HG03175 (cell line): ENCODE results near the gene NTPCR.
A peak's percentile ranks its signal among the peaks of the same experiment; 100 is the strongest.

Experiments
- ATAC-seq: cut with Tn5 transposase; IDR thresholded peaks from one replicate; pipeline ENCODE4 v1.9.1; 2021; ENCODE audit warnings: mild to moderate bottlenecking, moderate library complexity; ENCODE audit not compliant: unreplicated experiment

NTPCR gene

DNA sequence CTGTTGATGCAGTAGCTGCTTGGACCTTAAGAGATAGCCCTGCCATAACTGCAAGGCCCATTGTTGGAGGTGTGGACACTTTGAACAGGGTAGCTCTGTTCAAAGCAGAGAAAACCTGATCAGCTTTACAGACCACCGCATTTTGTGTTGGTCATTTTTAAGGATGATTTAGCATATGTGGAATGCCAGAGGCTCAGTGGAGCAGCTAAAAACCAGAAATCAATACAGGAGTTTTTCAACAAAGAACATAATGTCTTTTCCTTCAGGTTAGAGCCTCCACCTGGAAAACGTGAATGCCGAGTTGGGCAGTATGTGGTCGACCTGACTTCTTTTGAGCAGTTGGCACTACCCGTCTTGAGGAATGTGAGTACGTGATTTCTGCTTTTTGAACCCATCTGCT lies 5.7 kb downstream of the NTPCR start:
- no peak for ATAC-seq

DNA sequence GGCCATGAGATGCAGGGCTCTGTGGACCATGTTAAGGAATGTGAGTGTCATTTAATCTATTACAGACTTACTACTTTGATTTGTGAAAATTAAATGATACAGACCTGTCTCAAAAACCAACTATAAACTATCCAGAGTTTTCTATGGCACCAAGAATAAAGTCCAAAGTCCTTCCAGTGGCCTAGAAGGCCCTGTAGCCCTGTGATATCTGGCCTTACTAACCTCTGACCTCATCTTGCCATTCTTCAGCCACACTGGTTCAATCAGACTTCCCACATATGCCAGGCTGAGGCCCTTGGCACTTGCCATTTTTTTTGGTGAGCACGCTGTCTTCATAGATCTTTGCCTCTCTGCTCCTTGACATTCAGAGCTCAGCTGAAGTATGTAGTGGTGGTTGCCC lies 7.7 kb downstream of the NTPCR start:
- ATAC-seq = no peak

DNA sequence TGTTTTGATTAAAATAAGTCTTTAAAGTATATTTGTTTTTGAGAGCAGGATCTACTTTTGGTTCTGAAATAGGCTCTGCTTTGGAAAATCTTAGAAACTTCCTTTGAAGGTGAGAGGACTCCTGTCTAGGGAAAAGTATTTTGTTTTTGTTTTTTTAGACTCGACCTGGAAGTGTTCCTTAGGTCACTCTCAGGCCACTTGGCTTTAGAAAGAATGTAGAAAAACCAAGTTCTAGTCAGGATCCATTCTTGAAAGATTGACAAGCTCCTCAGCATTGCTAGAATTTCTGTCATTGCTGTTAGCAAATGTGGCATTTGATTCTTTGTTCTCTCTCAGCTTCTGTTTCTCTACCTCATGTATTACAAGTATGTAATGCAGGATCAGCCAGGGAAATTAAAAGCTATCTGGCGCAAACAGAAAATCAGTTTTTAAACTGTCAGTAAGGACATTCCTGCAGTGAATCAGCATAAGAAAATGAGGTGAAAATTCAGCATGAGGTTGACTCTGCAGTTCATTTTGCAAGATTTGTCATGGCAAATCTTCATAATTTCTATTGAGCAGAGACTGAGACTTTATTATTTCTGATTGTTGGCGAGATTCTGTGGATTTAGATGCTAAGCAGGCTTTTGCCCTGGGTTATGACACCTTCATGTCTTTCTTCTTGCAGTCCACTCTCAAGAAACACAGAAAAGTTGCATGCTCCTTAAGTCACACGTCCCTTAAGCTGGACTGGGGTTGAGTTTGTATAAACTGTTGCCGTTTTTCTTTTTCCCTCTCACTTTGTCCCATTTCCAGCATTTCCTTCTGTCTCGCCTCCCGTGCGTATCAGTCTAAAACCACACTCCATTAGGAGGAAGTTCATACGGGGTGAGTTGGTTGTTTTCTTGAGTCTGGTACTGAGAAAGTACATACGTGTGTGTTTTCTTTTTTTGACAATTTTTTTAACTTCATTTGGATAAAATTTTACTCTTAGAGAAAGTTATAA lies 12.6 kb downstream of the NTPCR start:
- ATAC-seq = no peak

DNA sequence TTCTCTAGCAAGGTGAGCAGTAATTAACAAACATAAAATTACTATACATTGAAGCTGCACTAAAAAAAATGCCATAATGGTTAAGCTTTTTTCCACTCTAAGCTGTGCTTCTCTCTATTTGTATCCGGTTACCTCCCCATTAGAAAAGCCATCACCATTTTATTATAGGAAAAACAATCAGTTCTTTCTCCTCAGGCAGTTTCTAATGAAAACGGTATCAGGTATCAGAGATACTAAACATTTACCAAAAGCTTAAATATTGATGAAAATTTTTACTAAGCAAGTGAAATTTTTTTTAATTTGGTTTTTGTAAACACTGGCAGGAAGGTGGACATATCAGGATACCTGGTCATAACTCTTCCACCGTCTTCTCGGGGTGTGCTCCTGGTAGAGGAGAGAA lies 14.2 kb downstream of the NTPCR start:
- no peak for ATAC-seq

DNA sequence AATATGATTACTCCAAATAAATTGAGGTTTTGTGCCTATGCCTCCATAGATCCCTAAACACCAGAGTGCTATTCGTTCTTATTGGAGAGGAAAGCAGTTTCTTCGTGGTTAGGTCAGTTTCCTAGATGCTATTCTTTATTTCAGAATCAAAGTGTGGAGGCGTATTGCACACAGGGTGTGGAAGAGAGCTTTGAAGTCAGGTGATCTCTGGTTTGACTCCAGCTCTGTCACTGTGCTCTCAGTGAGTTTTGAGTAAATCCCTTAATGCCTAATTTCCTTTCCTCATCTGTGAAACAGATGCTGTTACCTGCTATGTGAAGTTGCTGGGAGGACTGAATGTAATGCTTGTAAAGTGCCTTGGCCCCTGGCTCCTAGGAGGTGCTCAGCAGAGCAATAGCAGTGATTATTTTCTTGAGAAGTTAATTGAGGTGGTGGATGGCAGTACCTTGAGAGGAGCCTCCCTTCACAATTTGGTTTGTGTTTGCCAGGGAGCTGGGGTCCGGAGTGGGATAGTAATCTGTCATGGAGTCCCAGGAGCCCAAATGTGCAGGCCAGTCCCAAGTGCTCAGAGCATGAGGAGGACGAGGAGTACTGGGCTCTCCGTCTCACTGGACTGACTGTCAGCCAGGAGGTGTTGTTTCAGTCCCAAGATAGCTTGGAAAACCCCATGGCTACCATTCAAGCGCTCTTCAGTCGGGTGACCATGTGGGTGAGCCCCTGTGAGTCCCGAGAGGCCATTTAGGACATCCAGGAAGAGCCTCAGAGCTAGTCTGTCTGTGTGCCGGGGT lies 14.9 kb downstream of the NTPCR start:
- ATAC-seq = no peak

DNA sequence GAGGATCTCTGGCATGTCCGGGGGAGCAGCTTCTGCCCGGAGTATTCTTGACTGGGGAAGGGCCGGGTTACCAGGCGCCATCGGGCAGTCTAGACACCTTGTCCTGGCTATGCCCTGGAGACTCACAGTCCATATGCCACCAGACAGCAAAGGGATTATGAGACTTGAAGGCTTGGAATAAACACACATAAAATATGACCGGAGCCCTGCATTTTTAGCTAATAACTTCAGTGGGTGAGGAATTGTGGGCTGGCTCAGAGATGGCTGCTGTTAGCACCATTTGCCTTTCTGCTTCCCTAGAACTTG lies 15.5 kb downstream of the NTPCR start:
- ATAC-seq = no peak

DNA sequence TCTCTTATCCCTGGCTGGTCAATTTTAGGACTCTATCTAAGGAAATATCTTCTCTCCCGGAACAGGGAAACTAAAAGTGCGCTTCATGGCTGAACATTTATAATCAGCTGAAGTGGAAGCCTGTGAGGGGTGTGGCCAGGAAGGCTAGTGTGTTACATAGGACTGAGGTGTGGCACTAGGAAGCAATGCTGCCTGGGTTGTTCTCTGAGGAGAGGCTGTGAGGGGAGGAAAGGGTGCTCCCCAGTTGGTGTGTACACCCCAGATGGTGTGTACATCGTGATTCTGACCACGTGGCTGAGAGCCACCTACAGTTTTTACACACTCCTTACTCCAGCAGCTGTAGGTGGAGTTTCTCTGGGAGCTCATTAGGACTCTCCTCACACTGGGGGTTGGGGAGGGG lies 16.3 kb downstream of the NTPCR start:
- ATAC-seq = no peak

DNA sequence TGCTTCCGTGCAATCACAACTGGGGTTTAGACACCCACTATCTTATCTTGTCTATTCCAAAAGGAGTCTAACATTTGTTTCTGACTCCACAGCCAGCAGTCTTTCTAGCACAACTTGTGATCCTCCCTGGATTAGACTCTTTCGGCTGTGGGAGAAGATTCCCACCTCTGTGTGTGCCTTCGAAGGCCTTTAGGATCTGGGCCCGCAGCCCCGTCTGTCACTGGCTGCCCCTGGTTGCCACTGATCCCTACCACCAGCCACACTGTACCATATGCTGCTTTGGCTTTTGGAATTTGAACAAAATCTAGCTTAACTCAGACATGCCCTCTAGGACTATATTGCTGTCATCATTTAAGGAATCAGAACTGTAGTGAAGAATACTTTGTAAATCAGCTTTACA lies 18.0 kb downstream of the NTPCR start:
- ATAC-seq = no peak

DNA sequence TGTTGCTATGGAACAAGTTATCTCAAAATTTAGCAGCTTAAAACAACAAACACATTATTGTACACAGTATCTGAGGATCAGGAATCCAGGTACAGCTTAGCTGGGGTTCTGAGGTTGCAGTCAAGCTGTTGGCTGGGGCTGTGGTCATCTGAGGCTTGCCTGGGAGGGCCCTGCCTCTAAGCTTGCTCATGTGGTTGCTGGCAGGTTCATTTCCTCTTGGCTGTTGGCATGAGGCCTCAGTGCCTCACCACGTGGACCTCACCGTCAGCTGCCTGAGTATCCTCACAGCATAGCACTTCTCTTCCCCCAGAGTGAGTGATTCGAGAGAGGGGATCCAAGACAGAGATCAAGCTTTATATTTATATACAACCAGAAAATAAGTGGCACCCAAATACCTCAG lies 18.6 kb downstream of the NTPCR start:
- ATAC-seq = peak; percentile 42

DNA sequence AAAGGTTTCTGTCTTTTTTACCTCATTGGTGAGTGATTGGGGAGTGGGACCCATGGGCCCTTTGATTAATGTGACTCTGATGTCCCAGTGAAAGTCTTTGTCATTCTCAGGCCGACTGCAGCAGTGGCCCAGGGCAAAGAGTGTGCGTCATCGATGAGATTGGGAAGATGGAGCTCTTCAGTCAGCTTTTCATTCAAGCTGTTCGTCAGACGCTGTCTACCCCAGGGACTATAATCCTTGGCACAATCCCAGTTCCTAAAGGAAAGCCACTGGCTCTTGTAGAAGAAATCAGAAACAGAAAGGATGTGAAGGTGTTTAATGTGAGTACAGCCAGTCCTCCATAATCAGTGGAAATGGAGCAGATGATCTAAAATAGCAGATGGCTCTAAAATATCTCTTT lies 19.4 kb downstream of the NTPCR start:
- ATAC-seq = no peak

DNA sequence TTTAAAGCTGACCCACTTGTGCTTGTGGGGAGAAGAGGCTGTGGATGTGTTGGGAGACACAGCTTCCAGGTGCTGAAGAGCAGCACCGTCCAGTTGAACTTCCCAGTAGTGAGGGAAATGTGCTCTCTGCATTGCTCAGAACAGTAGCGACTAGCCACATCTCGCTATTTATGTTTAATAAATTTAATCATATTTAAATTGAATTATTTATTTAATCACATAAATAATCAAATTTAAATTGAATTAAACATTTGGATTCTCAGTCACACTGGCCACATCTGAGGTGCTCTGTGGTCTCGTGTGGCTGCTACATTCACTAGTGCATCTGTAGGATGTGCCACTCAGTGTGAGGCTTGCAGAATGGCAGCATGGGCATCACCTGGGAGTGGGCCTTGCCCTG lies 20.1 kb downstream of the NTPCR start:
- ATAC-seq = no peak

DNA sequence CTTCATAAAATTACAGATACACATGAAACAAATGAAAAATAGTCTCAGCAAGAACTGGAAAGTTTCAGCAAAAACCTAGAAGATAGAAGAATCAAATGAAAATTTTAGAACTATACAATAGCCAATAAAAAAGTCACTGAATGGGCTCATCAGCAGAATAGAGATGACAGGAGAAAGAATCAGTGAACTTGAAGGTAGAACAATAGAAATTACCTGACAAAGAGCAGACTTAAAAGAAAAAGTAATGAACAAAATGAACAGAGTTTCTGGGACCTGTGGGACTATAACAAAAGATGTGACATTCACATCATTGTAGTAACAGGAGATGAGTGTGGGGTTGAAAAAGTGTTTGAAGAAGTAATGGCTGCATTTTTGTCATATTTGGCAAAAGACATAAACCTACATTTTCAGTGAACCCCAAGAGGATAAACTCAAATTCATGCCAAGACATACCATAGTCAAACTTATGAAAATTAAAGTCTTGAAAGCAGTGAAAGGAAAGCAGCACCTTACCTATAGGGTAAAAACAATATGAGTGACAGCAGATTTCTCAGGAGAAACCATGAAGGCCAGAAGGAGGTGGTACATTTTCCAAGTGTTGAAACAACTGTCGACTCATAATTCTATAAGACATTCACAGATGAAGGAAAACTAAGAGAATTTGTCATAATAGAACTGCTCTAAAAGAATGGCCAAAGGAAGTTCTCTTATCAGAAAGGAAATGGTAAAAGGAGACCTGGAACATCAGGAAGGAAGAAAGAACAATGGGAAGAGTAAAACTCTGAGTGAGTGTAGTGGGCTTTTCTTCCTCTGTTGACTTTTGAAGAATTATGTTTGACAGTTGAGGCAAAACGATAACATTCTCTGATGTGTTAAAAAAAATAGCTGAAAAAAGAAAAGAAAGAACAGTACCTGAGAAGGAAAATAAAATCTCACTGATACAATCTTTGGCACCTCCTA lies 23.5 kb downstream of the NTPCR start:
- no peak for ATAC-seq

DNA sequence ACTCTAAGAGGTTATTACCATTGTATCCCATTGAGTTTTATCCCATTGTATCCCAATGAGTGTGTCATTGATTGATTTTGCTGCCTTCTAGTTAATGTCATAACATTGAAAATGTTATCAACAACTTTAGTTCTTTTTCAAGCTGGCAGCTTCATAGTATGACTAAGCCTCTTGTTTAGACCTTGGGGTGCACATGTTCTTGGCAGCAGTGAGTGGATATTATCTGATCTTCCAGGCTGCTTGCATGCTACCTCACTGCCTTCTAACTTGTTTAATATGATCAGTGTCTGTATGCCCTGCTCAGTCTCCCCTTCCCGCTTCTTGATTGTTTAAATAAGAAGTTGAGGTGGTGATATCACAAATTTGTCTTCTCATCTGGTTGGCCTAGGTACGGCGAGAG lies 24.6 kb downstream of the NTPCR start:
- ATAC-seq = no peak

DNA sequence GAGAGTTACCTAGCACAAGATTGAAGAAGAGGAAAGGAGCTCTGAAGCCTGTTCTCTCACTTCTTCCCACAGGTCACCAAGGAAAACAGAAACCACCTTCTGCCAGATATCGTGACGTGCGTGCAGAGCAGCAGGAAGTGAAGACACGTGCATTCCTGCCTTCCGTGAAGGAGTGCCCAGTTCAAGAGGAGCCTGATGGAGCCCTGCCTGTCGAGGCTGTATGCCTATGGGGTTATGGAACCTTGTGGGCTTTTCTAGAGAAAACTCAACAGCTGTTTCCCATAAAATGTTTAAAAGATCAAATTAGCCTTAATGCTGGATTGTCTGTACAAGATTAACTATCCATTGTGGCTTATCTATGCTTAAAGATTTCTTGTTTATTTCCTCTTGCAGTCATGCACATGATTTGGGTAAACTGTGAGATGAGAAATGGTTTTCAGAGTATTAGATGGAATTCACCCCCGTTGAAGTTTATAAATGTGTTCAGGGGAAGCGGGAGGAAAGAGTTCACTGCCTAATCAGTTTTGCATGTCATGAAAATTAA lies 27.8 kb downstream of the NTPCR start:
- no peak for ATAC-seq

DNA sequence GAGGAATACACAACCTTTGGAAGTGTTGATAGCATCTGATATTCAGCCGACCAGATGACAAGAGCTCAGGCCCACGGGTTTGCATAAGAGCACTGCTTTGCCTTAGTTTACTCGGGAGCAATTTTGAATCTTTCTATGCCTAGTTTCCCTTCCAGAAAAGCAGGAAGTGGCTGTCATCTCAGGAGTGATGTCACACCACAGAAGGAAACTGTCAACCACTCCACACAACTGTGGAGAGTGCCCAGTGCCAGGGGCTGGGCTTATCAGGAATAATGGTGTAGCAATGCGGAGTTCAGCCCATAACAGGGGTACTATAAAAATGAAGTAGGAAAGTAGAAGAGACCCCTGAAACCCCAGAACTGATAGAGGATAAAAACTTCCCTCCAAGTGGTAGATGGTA lies 28.4 kb downstream of the NTPCR start:
- no peak for ATAC-seq

DNA sequence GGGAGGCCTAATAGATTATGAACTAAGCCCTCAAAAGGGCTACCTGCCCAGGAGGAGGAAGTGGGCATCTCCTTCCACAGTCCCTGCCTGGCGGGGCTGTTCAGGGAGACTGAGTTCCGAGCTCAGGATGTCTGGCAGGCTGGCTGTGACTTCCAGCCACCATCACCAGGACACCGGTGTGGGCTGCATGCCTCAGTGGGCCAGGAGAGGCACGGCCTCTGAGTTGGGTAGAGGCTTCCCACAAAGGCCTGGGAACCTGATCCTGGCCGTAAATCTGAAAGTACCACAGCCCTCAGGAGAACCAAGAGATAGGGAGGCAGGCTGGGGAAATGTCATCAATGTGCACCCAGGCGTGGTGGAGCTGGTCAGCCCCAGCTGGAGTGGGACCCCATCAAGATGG lies 29.1 kb downstream of the NTPCR start:
- no peak for ATAC-seq

DNA sequence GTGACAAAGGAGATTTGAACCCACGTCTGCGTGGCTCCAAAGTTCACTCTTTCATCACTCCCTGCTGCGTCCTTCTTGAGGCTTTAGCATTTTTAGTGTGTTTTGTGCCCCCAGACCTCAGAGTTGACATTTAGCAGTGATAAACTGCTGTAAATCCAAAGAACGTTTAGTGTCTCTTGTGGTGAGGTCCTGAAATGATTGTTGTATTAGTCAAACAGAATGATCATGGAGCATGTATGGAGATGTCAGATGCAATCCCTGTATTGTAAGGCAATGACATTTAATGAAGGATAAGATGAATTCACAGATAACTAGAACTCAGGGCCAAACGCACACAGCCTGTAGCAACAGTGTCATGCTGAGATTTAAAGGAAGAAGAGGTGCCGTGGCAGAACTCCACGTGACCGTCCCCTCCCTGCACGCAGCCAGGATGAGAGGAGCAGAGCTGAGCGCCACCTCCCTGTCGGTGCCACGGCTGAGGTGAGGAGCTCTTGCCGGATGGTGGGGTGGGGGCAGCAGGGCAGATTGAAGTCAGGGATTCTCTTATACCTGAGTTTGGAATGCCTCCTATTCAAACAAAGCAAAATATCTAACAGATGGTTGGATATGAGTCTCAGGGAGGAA lies 30.1 kb downstream of the NTPCR start:
- no peak for ATAC-seq

DNA sequence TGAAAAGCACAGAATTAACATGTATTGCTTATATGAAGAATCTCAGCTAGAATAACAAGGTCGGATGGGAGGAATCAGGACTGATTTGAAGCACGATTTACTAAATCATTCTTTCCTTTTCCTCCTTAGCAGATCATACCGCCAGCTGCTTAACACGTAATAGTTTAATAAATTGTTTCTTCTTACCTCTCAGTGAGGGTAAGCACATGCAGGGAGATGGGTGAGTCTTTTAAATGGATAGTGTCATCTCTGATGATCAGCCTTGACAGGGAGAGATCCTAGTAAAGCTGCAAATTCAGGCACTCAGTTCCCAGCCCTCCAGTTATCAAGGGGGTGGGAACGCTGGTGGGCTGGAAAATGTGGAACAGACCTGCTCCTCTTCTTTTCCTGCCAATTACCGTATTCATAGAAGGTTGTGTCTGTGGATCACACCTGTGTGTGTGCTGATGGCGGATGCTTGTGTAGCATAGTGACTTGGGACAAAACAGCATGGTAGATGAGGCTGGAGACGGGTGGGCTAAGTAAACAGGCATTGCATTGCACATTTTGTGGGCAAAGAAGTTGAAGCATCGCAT lies 30.7 kb downstream of the NTPCR start:
- no peak for ATAC-seq

DNA sequence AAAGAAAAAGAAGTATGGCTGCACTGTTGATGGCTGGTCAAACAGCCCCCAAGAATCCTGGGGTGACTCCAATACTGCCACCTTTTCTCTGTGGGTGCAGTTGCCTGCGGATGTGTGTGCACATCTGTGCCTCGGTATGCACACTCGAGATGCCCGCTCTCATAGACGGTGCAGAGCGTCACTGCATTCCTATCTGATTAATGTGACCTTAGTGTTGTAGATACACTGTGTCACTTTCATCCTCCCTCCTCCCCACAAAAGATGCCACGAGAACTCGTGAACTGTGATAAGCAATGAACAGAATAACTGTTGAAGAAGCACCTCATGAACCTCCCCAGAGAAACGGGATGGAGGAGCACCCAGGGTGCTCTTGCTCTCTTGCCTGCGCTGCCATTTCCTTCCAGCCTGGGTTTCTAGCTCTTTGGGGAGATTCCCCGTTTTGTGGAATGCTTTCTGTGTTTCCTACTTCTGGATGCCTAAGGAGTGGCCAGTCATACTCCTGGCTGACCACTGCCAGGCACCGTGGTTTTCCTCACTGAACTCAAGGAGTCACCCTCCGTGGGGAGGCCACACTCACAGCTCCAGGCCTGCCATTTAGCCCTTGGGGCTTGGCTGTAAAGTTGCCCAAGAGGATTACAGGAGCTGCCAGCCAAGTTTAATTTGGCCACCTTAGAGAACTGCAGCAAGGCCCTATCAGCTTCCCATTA lies 32.0 kb downstream of the NTPCR start:
- ATAC-seq = no peak
